OCI-LY7 (cell line): ENCODE results near the gene ABCB9. TPM values are rescaled to one million over a fixed set of nuclear protein-coding genes. Genes with fewer than 3 reads are reported as not detected.

Source experiments
- BruUV-seq: library from RNA; stranded (reverse); fragments of 400-500 nt; replicated peaks from 2 replicates; lab custom pipeline; 2021; lab: Mats Ljungman, UMichigan
- CTCF ChIA-PET: fragments of 300-600 bp; sonication (Branson Sonifier 250); formaldehyde crosslinking; loops from one replicate; lab custom pipeline; 2022; ENCODE audit warnings: antibody characterized with exemption; ENCODE audit not compliant: unreplicated experiment; lab: Charles Lee
- POLR2A ChIA-PET: fragments of 300-600 bp; sonication (Branson Sonifier 250); formaldehyde crosslinking; loops from one replicate; lab custom pipeline; 2022; ENCODE audit warnings: antibody characterized with exemption; lab: Charles Lee
- DNase-seq: peaks from one replicate; pipeline ENCODE4 v3.0.0-alpha.2; 2015; ENCODE audit warnings: low spot score
- H2AFZ ChIP-seq: fragments of 200-600 bp; sonication (generic), shearing (Covaris generic); 2 replicates; pipeline ENCODE4 v1.6.1; 2014; ENCODE audit warnings: mild to moderate bottlenecking, antibody characterized with exemption, low read length, moderate library complexity
- H3K27ac ChIP-seq: fragments of 200-600 bp; sonication (generic); 2 replicates; pipeline ENCODE4 v1.5.1; 2014; ENCODE audit warnings: mixed run types, low read depth, mild to moderate bottlenecking, moderate library complexity, low read length, inconsistent platforms; ENCODE audit not compliant: poor library complexity, severe bottlenecking
- H3K36me3 ChIP-seq: fragments of 200-600 bp; sonication (generic); 2 replicates; pipeline ENCODE4 v1.6.1; 2014; ENCODE audit warnings: mild to moderate bottlenecking, antibody characterized with exemption, low read length, moderate library complexity, mixed read lengths; ENCODE audit not compliant: insufficient read depth
- H3K4me1 ChIP-seq: fragments of 200-600 bp; sonication (generic); 2 replicates; pipeline ENCODE4 v1.5.1; 2014; ENCODE audit warnings: mild to moderate bottlenecking, low read length; ENCODE audit not compliant: insufficient read depth, poor library complexity, severe bottlenecking
- H3K4me2 ChIP-seq: fragments of 200-600 bp; sonication (generic); 2 replicates; pipeline ENCODE4 v1.6.1; 2014; ENCODE audit warnings: mild to moderate bottlenecking, low read length
- H3K4me3 ChIP-seq: fragments of 200-600 bp; sonication (generic); 2 replicates; pipeline ENCODE4 v1.5.1; 2014; ENCODE audit warnings: mild to moderate bottlenecking, low read depth, low read length; ENCODE audit not compliant: poor library complexity, severe bottlenecking
- H3K79me2 ChIP-seq: fragments of 200-600 bp; sonication (generic); 2 replicates; pipeline ENCODE4 v1.6.1; 2016; ENCODE audit warnings: low read depth, mild to moderate bottlenecking, low read length, moderate library complexity, mixed read lengths; ENCODE audit not compliant: insufficient read depth
- H3K9me2 ChIP-seq: fragments of 200-600 bp; sonication (generic); 2 replicates; pipeline ENCODE4 v1.6.1; 2016; ENCODE audit warnings: mild to moderate bottlenecking, low read length, mixed read lengths; ENCODE audit not compliant: insufficient read depth
- H3K9me3 ChIP-seq: fragments of 200-600 bp; sonication (generic); 2 replicates; pipeline ENCODE4 v1.6.1; 2014; ENCODE audit warnings: mild to moderate bottlenecking, mixed run types, low read length, mixed read lengths
- H4K20me1 ChIP-seq: fragments of 200-600 bp; sonication (generic); 2 replicates; pipeline ENCODE4 v1.6.1; 2014; ENCODE audit warnings: mild to moderate bottlenecking, antibody characterized with exemption, low read length, moderate library complexity, mixed read lengths; ENCODE audit not compliant: insufficient read depth
- CTCF ChIP-seq: fragments of 200-600 bp; sonication (generic); conservative IDR thresholded peaks from 2 replicates; pipeline ENCODE4 v1.5.1; 2014; ENCODE audit warnings: mild to moderate bottlenecking, antibody characterized with exemption, low read length, moderate library complexity, mixed read lengths
- EZH2phosphoT487 ChIP-seq: fragments of 200-600 bp; sonication (generic); IDR thresholded peaks from 2 replicates; pipeline ENCODE4 v1.6.1; 2018; ENCODE audit warnings: low read depth, borderline replicate concordance, mild to moderate bottlenecking, mixed run types, antibody characterized with exemption, low read length, moderate library complexity, mixed read lengths
- intact Hi-C: fragments of 100-400 bp; cut with micrococcal nuclease; formaldehyde crosslinking; loops from one replicate; pipeline ENCODE4 v1.10.0; 2022; ENCODE audit not compliant: unreplicated experiment
- total RNA-seq, 2 experiments: library from RNA; depleted of rRNA in 1 of 2; stranded (reverse); fragments of >200 nt in 1 of 2; shearing (Covaris generic) in 1 of 2; gene quantifications; 2 replicates each; pipeline ENCODE4 v1.2.3, GENCODE V29; 2014 to 2022

ABCB9 gene
- total RNA-seq, 2 experiments from 2014 or later: 4.0 to 7.9 TPM

GRCh38 chr12:123003257-123003656 is 37.0 kb upstream of the ABCB9 start:
- H3K4me3 ChIP-seq: no peak overlapping the region
- H3K4me2 ChIP-seq: no peak overlapping the region
- BruUV-seq: no TSS peak
- no peaks in the 10 kb centered on the region for H4K20me1 ChIP-seq
- no peaks in the 10 kb centered on the region for H3K9me3 ChIP-seq
- H3K9me2 ChIP-seq: no peaks in the 10 kb centered on the region
- H3K79me2 ChIP-seq: no peaks in the 10 kb centered on the region
- H3K4me1 ChIP-seq: no peaks in the 10 kb centered on the region
- intact Hi-C loops: no loop called here
- H2AFZ ChIP-seq: no peak overlapping the region
- POLR2A ChIA-PET: no interaction called here
- no peak for DNase-seq
- no peak for TF ChIP-seq EZH2phosphoT487
- no peaks in the 10 kb centered on the region for H3K36me3 ChIP-seq
- CTCF ChIA-PET: no interaction called here
- H3K27ac ChIP-seq: no peak overlapping the region

- BruUV-seq: no TSS peak
- Histone ChIP-seq H3K4me2 (no peak overlapping the region), H3K4me3 (no peak overlapping the region), H3K36me3 (no peaks in the 10 kb centered on the region), H3K4me1 (no peaks in the 10 kb centered on the region), H3K79me2 (no peaks in the 10 kb centered on the region), H3K9me3 (no peaks in the 10 kb centered on the region), H3K27ac (no peak overlapping the region), H3K9me2 (no peaks in the 10 kb centered on the region), H4K20me1 (no peaks in the 10 kb centered on the region), H2AFZ (no peak overlapping the region)
- ChIA-PET POLR2A (no interaction called here), CTCF (no interaction called here)
- TF ChIP-seq EZH2phosphoT487 (no peak), CTCF (no peak)
- intact Hi-C loops: no loop called here
- no peak for DNase-seq
Observed at GRCh38 chr12:123001464-123001863, 35.2 kb upstream of the ABCB9 start.

- Histone ChIP-seq H3K9me2 (no peaks in the 10 kb centered on the region), H3K4me2 (no peak overlapping the region), H3K9me3 (no peaks in the 10 kb centered on the region), H3K4me3 (no peak overlapping the region), H3K4me1 (no peaks in the 10 kb centered on the region), H3K79me2 (no peaks in the 10 kb centered on the region), H2AFZ (no peak overlapping the region), H4K20me1 (no peaks in the 10 kb centered on the region), H3K36me3 (no peaks in the 10 kb centered on the region), H3K27ac (no peak overlapping the region)
- ChIA-PET CTCF (no interaction called here), POLR2A (interaction anchor here (0.6 kb wide), 2 partner anchors 20 to 594 kb away, joined by 3 read pairs; no protein-coding TSS in a partner anchor)
- intact Hi-C loops: no loop called here
- TF ChIP-seq CTCF (no peak), EZH2phosphoT487 (no peak)
- BruUV-seq: no TSS peak
- DNase-seq: no peak
Observed at GRCh38 chr12:123000578-123000977, 34.3 kb upstream of the ABCB9 start.
